ENCODE results near the gene HTR1D. TPM values are rescaled to one million over a fixed set of nuclear protein-coding genes. Genes with fewer than 3 reads are reported as not detected.
"Not testable (repeated sequence)": the region's sequence is repeated elsewhere in the genome, so short reads cannot be mapped to it uniquely, and the experiment has no call there.

The HTR1D gene
- total RNA-seq, 1 experiment from 2014 or later, result not detected

DNA sequence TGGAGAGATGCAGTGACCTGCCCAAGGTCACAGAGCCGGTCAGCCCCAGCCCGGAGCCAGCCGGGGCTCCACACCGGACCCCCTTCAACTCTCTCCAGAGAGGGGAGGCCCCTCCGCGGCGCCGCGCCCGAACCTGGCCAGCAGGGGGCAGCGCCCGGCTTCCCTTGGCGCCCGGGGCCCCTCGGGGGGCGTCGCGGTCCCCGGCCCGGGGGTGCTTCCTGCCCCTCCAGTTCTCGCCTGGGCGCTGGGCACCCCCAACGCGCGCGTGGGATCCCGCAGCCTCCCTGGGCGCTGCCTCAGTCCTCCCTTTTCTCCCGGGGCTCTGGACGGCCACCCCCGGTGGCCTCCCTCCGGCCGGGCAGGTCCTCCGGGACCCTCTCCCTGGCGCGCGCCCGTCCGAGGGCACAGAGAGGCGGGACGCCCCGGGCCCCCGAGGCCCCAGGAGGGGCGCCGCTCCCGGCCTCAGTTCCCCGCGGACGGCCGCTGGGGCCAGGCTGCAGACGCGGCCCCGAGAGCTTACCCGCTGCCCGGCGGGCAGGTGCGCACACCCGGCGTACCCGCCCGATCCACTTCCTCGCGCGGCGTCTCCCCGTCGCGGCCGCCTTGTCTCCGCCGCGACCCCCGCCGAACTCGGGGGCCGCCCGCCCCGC is 406 bp downstream of the HTR1D start:
- no peak for DNase-seq (ENCODE audit: low read depth)

DNA sequence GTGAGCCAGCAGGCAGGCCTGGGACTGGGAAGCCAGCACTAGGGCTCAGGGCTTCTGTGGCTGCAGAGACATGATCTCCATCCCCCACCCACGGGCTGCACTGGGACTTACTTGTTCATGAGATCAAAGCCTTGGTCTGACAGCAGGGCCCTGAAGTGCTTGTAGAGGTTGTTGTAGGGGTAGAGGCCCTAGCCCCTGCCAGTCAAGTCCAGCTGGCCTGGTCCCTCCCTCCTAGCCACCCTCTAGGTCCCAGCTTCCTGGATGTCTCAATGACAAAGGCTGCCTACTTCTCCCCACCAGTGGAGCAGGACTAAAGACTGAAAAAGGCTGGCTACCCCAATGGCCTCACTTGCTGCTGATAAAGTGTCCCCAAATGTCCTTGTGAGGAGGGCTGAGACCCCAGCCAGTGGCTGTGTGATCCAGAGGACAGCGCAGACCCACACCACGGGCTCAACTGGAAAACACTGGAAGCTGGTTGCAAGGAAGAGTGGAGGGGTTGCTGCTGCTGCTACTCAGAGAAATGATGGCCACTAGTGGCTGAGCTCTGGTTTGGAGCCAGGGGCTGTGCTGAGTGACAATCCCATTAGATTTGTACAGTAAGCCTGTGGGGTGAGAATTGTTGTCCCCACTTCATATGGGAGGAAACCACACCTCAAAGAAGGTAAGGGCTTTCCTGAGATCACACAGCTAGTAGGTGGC is 1.4 kb downstream of the HTR1D start:
- DNase-seq (ENCODE audit: low read depth), result no peak

DNA sequence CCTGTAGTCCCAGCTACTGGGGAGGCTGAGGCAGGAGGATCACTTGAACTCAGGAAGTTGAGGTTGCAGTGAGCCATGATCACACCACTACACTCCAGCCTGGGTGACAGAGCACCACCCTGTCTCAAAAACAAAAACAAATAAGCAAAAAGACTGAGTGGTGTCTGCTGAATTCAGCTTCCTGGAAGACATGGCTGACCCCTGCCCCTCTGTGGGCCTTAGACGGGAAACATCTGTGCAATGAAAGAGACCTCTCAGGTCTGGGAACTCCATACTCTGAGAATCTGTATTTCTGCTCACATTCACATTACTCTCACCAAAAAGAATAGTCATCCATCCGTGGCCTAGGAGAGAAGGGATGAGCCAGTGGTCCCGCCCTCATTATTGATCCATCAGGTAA is 2.0 kb downstream of the HTR1D start:
- no peak for DNase-seq (ENCODE audit: low read depth)

DNA sequence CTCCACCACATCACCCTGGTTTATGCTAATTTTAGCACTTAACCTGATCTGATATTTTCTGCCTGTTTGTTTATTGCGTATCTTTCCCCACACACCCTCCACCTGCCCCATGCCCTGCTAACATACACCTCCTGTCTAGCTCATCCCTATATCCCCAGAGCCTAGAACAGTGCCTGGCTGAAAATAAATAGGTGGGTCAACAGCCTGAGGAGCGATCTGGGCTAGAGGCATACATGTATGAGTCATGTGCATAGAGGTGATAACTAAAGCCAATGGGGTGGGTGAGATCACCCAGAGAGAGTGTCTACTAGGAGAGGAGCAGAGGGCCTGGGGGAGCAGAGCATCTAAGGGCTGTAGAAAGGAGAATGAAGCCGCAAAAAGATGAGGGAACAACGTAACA is 2.7 kb downstream of the HTR1D start:
- no peak for DNase-seq (ENCODE audit: low read depth)

DNA sequence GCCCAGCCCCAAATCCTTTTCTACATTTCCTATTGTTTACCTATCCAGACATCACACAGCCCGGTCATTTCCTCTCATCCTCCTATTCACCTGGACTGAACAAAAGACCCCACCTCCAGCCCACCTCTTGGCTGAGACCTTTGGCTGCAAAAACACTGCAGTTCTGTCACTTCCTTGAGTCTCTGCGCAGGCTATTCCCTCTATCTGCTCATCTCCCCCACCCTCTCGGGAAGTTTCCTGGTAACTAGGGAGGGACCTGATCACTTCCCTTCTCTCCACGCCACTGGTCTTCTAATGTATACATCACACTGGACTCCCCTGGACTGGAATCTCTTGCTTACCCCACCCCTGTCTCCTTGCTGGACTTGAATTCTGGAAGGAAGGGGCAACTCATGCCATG is 5.3 kb downstream of the HTR1D start:
- no peak for DNase-seq (ENCODE audit: low read depth)

DNA sequence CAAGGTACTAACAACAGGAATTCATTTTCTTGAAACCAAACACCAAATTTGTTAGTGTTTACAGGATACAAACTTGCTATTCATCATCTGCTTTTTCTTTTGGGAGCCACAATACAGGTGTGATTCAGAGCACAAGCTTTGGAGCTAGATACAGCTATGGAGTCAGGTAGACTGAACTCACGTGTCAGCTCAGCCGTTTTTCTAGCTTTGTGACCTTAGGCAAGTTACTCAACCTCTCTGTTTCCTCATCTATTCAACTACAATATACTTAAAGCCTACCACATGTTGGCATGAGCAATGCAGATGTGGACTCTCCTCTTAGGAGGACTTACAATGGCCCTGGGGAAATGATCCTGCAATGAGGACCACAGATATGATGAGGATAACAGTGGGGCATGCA is 6.3 kb downstream of the HTR1D start:
- DNase-seq (ENCODE audit: low read depth), result no peak

DNA sequence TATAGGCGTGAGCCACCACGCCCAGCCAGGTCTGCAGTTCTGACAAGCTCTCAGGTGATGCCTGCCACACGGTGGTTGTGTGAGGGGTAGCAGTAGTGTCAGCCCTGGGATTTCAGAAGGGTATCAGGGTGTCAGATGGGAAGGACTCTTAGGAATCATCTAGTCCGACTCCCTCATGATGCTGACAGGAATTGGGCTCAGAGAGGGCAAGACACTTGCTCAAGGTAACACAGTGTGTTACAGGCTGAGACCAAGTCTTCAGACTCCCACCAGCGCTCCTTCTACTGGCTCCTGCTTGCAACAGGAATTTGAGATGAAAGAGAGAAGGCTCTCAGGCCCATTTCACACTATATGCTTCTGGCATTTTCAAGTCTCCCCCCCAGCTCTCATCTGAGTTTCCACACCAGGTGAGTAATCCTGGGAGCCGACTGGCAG is 6.9 kb downstream of the HTR1D start:
- DNase-seq (ENCODE audit: low read depth), result peak; percentile 21

DNA sequence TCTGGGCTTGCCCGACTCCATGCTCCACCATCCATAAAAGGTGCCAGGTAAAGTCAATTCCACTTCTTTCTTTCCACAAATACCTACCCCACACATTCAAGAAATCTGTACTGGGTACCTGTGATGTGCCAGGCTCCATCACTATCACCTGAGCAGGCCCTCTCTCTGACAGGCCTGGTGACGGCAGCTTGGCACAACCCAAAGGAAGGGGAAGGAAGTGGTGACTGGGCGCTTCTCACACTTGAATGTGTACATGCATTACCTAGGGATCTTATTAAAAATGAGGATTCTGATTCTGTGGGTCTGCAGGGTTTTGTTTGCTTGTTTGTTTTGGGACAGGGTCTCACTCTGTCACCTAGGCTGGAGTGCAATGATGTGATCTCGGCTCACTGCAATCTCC is 7.5 kb downstream of the HTR1D start:
- DNase-seq (ENCODE audit: low read depth), result no peak

DNA sequence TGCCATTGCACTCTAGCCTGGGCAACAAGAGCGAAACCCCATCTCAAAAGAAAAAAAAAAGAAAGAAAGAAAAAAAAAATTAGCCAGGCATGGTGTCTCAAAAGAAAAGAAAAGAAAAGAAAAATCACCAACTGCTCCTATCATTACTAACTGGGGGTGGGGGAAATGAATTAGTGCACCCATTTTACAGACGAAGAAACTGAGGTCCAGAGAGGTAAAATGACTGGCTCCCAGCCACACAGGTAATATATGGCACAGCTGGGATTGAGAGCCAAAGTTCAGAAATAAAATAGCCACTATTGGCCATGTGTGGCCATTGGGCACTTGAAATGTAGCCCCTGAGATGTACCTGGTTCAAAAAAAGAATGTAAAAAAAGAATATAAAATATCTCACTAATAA is 8.8 kb downstream of the HTR1D start:
- DNase-seq (ENCODE audit: low read depth), result no peak

DNA sequence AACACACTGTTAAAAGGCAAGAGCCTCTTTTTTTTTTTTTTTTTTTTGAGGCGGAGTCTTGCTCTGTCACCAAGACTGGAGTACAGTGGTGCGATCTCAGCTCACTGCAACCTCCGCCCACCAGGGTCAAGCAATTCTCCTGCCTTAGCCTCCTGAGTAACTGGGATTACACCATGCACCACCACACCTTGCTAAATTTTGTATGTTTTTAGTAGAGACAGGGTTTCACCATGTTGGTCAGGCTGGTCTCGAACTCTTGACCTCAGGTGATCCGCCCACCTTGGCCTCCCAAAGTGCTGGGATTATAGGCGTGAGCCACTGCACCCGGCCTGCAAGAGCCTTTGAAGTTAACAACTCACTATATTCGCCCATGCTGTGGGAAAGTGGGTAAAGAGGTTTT is 9.6 kb downstream of the HTR1D start:
- not testable (repeated sequence) for DNase-seq (ENCODE audit: low read depth)

DNA sequence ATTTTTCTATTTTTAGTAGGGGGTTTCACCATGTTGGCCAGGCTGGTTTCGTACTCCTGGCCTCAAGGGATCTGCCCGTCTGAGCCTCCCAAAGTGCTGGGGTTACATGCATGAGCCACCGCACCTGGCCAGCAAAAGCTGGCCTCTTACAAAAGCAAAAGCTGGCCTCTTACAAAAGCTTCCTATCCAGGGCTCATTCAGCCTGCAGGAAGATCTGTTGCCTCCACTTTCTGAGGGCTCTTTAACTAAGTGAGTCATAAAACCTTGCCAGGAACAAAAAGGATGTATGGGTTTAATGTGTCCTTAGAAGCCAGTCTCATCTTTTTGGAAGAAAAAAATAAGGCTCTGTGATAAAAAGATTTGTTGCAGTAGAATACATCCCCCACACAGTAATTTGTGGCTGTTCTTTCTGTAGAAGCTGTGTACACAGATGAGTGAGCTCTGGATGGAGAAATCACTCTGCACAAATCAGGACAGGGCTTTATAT is 15.0 kb downstream of the HTR1D start:
- peak; percentile 67 for DNase-seq (ENCODE audit: low read depth)

DNA sequence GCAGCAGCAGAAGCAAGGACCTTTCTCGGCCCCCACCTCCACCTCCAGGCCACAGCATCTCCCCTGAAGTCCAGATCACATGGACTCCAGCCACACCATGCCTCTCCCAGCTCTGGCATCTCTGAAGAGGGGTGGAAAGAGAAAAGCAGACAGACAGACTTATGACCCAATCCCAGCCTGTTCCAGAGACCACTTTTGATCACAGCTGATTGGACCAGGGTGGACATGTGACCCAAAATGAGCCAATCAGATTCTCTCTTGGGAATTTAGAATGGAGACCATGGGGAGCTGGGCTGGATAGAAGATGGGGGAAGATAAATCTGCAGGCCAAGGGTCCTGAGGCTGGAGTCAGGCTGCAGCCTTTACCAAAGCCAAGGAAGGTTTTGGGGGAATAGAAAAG is 16.4 kb downstream of the HTR1D start:
- DNase-seq (ENCODE audit: low read depth), result peak; percentile 18

DNA sequence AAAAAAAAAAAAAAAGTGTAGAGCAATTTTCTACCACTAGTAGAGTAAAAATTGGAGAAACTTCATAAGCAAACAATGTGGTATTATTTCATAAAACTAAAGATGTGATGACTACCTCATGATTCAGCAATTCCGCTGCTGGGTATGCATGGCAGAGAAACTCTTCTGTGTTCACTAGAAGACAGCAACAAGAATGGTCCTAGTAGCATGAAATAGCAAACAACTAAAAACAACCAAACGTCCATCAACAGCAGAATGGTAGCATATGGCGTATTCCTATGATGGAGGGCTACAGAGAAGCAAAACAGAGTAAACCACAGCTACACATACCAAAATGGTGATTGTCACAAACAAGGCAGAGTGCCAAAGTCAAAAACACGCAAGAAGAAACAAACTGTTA is 18.9 kb downstream of the HTR1D start:
- peak; percentile 98 for DNase-seq (ENCODE audit: low read depth)

DNA sequence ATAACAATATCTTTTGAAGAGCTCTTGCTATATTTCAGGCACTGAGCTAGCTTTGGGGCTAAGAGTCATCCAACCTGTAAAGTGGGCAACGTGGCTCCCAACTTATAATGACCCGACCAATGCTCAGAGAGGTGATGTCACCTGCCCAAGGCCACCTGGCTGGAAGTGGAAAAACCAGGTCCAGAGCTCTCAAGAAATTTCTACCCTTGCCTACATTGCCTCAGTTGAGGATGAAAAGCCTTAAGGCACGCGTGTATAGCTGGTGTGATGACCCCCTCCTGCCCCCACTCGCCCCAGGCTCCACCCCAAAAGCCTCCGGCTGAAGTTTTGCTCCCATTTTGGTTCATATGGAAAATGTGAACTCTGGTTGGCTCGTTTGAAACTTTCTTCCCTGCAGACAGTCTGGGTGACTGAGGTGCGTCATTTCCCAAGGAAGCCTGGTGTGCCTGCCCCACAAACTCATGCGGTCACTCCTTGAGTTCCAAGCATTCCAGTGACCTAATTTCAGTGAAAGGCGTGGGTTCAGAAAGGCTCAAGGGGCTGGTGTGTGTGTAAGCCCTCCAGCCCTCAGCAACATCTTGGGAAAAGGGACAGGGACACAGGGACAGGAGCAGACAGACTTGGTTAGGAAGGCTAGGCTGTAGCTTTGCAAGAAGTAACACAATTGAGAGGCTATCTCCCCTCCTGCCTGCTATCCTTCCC is 20.5 kb downstream of the HTR1D start:
- peak; percentile 98 for DNase-seq (ENCODE audit: low read depth)

DNA sequence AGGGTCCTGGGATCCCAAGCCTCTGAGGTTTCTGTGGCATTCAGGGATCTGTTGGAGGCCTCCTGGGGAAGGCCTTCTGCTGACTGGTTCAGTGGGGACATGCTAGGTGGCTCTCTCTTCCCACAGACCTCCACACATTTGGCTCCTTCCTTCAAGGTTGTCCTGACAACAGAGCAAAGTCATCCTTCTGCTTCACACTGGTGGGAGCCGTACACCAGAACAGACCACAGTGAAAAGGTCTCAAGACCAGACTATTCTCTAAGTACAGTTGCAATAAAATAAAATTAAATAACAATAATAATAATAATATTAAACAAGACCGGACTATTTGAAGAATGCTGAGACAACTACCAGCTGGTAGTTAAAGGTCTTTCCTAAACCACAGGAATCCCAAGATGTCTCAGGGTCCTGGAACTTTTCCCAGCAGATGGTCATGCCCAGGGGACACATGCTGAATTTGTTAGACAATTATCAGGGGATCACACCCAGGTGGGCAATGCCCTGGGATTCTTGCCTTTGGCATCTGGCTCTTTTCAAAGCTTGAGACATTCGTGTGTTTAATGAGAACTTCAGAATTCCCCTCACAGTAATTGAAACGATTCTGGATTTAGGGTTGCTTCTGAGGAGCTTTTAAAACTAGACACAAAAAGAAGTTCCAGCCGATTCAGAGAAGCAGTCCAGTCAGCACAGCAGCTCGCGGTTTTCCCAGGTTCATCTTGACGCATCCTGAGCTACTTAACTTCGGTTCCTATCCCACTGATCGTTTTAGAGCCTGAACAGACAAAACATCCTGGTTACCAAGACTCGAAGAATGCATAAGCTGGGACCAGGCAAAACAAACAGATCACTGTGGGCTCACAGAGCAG is 22.9 kb downstream of the HTR1D start:
- peak; percentile 95 for DNase-seq (ENCODE audit: low read depth)

DNA sequence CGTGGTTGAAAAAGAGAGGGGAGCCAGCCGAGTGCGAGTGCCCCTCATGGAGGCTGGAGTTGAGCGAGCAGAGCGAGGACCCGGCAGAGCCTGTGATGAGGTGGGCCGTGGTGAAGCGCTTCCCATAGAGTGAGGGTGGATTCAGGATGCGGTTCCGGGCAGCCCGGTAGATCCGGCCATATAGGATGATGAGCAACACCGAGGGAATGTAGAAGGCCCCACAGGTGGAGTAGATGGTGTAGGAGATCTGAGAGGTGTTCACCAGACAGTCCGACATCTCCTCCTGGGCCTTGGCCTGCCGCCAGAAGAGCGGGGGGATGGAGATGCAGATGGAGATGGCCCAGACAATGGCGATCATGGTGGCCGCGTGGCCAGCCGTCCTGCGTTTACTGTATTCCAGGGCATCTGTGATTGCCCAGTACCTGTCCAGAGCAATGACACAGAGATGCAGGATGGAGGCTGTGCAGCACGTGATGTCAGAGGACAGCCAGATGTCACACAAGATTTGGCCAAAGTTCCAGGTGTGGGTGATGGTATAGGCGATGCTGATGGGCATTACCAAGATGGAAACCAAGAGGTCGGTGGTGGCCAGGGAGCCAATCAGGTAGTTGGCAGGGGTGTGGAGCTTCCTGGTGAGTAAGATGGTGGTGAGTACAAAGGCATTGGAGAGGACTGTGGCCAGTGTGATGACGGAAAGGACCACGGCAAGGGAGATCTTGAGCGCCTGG is 23.7 kb downstream of the HTR1D start:
- DNase-seq (ENCODE audit: low read depth), result no peak

DNA sequence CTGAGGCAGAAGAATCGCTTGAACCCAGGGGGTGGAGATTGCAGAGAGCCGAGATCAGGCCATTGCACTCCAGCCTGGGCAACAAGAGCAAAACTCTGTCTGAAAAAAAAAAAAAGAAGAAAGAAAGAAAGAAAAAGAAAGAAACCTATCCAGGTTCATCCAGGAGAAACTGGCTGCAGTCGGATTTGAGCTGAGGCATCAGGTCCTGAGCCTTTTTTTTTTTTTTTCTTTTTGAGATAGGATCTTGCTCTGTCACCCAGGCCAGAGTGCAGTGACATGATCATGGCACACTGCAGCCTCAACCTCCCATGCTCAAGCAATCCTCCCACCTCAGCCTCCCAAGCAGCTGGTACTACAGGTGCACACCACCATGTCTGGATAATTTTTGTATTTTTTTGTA is 26.1 kb downstream of the HTR1D start:
- no peak for DNase-seq (ENCODE audit: low read depth)

DNA sequence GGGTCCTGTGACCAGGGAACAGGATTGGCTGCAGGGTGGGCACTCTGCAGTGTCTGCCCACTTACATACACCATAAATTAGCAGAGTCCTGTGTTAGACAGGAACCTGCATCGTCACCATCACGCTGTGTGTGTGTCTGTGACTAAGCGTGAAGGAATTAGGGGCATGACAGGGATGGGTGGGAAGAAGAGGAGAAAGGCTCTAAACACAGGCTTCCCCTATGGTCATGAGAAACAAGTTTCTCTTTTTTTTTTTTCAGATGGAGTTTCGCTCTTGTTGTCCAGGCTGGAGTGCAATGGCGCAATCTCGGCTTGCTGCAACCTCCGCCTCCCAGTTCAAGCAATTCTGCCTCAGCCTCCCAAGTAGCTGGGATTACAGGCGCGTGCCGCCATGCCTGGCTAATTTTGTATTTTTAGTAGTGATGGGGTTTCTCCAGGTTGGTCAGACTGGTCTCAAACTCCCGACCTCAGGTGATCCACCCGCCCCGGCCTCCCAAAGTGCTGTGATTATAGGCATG is 28.3 kb downstream of the HTR1D start:
- DNase-seq (ENCODE audit: low read depth), result peak; percentile 94

DNA sequence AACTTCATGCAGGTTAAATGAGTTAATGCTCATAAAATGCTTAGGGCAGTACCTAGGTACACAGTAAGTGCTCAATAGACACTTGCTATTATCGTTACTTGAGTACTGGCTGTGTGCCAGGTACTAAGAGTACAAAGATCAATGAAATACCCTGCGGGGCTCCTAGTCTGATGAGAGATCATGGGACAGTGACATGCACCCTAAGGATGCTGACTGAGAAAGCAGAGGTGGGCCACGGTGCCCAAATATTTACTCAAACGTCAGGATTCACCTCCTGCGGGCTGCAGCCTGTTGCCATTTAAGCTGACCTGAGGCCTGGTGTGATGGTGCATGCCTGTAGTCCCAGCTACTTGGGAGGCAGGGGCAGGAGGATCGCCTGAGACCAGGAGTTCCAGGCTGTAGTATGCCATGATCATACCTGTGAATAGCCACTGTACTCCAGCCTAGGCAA is 28.8 kb downstream of the HTR1D start:
- no peak for DNase-seq (ENCODE audit: low read depth)

DNA sequence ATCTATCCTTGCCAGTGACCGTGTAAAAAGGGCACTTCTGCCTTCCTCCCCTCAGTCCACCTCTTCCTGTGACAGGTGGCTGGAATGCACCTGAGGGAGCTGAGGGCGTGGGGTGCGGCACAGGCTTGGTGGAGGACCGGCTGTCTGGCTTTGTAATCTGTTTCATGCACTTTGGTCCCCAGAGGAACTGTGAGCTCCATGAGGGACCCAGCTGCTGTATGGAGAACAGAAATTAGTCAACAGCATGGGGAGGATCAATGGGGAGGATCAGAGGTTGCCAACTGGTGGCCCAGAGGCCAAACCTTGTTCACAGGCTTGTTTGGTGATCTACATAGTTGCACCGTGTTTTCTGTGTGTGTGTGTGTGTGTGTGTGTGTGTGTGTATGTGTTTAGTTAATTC is 29.7 kb downstream of the HTR1D start:
- no peak for DNase-seq (ENCODE audit: low read depth)

DNA sequence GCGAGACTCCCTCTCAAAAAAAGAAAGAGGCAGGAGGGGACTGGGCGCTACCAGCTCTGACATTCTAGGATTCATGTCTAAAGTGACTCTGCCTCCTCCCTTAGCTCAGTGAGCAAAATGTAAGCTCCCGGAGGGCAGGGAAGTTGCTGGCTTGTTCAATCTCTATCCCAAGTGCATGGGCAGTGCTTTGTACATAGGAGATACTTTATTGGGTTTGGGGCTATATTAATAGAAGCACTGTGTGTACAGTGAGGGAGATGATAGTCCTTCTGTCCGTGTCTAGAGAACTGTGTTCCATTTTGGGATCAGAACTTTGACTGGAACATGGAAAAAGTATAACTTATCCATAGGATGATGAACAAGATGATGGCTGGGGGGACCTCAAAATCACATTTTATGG is 31.9 kb downstream of the HTR1D start:
- DNase-seq (ENCODE audit: low read depth), result no peak
